SU-DHL-6 (cell line): ENCODE data around the gene GRIN3B.

Source experiments
- H2AFZ ChIP-seq: fragments of 200-600 bp; sonication (generic); 2 replicates; pipeline ENCODE4 v1.6.1; 2014; ENCODE audit warnings: low read depth, mild to moderate bottlenecking, moderate library complexity, mixed read lengths, antibody characterized with exemption, low read length; ENCODE audit not compliant: severe bottlenecking
- H3F3A ChIP-seq: fragments of 200-600 bp; shearing (Covaris generic); 2 replicates; pipeline ENCODE4 v1.6.0; 2016; ENCODE audit warnings: antibody characterized with exemption, mild to moderate bottlenecking; ENCODE audit not compliant: insufficient read depth
- H3K27ac ChIP-seq: fragments of 200-600 bp; sonication (generic); 2 replicates; pipeline ENCODE4 v1.5.1; 2016; ENCODE audit warnings: low read depth, mild to moderate bottlenecking, low read length, moderate library complexity, mixed read lengths
- H3K27me3 ChIP-seq: fragments of 200-600 bp; sonication (generic), shearing (Covaris generic); 2 replicates; pipeline ENCODE4 v1.6.0; 2014; ENCODE audit warnings: mild to moderate bottlenecking, low read length
- H3K36me3 ChIP-seq: fragments of 200-600 bp; sonication (generic); 2 replicates; pipeline ENCODE4 v1.6.1; 2014; ENCODE audit warnings: mild to moderate bottlenecking, low read length, mixed read lengths
- H3K4me2 ChIP-seq: fragments of 300-600, 200-600 bp; shearing (Covaris generic), sonication (generic); 2 replicates; pipeline ENCODE4 v1.6.0; 2014; ENCODE audit warnings: low read length, low read depth, mild to moderate bottlenecking; ENCODE audit not compliant: poor library complexity, severe bottlenecking
- H3K4me3 ChIP-seq: fragments of 200-600 bp; sonication (generic); 2 replicates; pipeline ENCODE4 v1.5.1; 2014; ENCODE audit warnings: antibody characterized with exemption, low read length, mild to moderate bottlenecking, mixed read lengths; ENCODE audit not compliant: insufficient read depth, poor library complexity, severe bottlenecking
- H3K79me2 ChIP-seq: fragments of 200-600 bp; sonication (generic); 2 replicates; pipeline ENCODE4 v1.6.1; 2014; ENCODE audit warnings: mild to moderate bottlenecking, low read length, moderate library complexity; ENCODE audit not compliant: insufficient read depth
- H3K9ac ChIP-seq: fragments of 200-600 bp; sonication (generic); 2 replicates; pipeline ENCODE4 v1.7.0; 2014; ENCODE audit warnings: mild to moderate bottlenecking, low read length
- H3K9me2 ChIP-seq: fragments of 200-600 bp; sonication (generic); replicated peaks from 2 replicates; pipeline ENCODE4 v1.6.1; 2014; ENCODE audit warnings: low read length; ENCODE audit not compliant: insufficient read depth
- H3K9me3 ChIP-seq: fragments of 200-600 bp; sonication (generic); 2 replicates; pipeline ENCODE4 v1.6.1; 2014; ENCODE audit warnings: low read length, mixed read lengths; ENCODE audit not compliant: insufficient read depth
- H4K20me1 ChIP-seq: fragments of 200-600 bp; sonication (generic); 2 replicates; pipeline ENCODE4 v1.6.1; 2014; ENCODE audit warnings: low read depth, mild to moderate bottlenecking, antibody characterized with exemption, low read length, moderate library complexity, mixed read lengths
- EZH2phosphoT487 ChIP-seq: fragments of 200-600 bp; sonication (generic), shearing (Covaris generic); conservative IDR thresholded peaks from 2 replicates; pipeline ENCODE4 v1.6.1; 2018; ENCODE audit warnings: mild to moderate bottlenecking, antibody characterized with exemption, low read length, moderate library complexity, mixed read lengths
- TF ChIP-seq, protein P1 (sequence below): fragments of 200-600 bp; sonication (generic); IDR thresholded peaks from one replicate; pipeline ENCODE4 v1.5.1; 2017; ENCODE audit warnings: antibody characterized with exemption, mild to moderate bottlenecking, low read length, moderate library complexity; ENCODE audit not compliant: insufficient read depth, poor library complexity, severe bottlenecking

Gene GRIN3B

DNA sequence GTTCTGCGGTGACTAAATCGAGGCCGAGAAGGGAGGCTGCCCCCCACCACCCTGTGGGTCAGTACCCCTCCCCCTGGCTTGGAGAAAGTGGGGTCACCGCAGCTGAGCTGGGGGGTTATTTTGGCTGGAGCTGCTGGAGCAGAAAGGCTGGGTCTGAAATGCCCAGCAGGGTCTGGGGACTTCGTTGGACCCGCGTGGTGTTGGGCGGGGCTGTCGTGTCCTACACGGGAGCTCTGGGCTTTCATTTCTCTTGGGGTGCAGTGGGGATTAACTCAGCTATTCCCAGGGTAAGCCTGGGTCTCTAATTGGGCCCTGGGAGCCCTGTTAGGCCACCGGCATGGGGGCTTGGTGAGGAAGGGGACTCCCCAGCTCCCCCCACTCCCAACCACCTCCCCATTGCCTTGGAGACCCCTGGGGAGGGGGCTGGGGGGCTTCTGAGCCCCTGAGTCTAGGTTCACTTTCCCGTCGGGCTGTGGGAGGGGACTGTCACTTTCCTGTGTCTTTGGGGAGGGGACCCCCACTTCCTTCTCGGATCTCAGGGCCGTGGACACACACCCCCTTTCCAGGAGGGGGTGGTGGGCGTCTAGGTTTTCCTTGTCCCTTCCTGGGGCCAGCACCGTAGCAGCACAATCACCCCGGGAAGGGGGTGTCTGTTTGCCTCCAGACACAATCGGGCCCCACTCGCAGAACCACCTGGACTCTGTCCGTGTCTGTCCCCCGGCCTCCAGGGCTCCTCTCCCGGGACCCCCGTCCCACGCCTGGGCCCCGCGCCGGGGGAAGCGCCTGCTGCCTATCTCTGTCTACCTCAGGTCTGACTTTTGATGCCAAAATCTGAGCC lies 26.3 kb upstream of the GRIN3B start:
- no peaks in the 10 kb centered on the region for H3K9me2 ChIP-seq
- H3K27ac ChIP-seq, result no peak overlapping the region
- no peak for TF ChIP-seq EZH2phosphoT487
- no peaks in the 10 kb centered on the region for H4K20me1 ChIP-seq
- H3F3A ChIP-seq, result no peaks in the 10 kb centered on the region
- no peak overlapping the region for H2AFZ ChIP-seq
- H3K27me3 ChIP-seq, result no peaks in the 10 kb centered on the region
- H3K9me3 ChIP-seq, result peaks cover 6% of the 10 kb centered on the region; the same call in 1 of the 2 replicates
- H3K4me3 ChIP-seq, result no peak overlapping the region
- no peaks in the 10 kb centered on the region for H3K36me3 ChIP-seq
- no peaks in the 10 kb centered on the region for H3K79me2 ChIP-seq
- H3K4me2 ChIP-seq, result no peak overlapping the region
- no peak overlapping the region for H3K9ac ChIP-seq

DNA sequence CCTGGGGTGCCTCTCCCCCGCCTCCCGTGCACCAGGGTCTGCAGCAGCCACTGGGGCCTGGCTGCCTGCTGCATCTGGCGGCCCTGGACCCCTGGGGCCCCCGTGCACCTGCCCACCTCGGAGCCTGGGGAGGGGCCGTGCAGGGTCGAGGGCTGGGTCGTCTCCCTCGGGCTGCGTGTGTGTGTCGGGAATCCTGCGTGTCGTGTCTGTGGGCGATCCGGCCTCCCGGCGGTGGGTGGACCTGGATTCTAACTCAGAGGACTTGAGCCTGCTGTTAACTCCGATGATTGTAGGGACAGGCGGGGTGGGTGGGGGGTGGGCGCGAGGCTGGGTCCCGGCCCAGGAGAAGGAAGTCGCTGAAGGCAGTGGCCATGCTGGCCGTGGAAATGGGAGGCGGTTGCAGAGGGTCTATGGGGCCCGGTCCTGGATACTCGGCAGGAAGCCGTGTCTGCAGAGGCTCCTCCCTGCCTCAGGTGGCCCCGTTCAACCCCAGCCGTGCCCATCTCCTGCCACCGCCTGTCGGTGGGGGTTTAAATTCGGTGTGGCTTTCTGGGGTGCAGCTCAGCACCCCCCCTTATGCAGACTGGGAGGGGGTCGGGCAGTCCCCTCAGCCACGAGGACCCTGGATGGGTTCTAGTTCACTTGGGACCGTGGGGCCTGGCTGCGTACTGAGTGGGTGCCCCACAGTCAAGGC lies 25.5 kb upstream of the GRIN3B start:
- H3K9ac ChIP-seq, result no peak overlapping the region
- H3K4me3 ChIP-seq, result no peak overlapping the region
- H3K9me3 ChIP-seq, result peaks cover 6% of the 10 kb centered on the region; the same call in 1 of the 2 replicates
- H2AFZ ChIP-seq, result no peak overlapping the region
- no peaks in the 10 kb centered on the region for H3K9me2 ChIP-seq
- no peak for TF ChIP-seq EZH2phosphoT487
- TF ChIP-seq, protein P1, sequence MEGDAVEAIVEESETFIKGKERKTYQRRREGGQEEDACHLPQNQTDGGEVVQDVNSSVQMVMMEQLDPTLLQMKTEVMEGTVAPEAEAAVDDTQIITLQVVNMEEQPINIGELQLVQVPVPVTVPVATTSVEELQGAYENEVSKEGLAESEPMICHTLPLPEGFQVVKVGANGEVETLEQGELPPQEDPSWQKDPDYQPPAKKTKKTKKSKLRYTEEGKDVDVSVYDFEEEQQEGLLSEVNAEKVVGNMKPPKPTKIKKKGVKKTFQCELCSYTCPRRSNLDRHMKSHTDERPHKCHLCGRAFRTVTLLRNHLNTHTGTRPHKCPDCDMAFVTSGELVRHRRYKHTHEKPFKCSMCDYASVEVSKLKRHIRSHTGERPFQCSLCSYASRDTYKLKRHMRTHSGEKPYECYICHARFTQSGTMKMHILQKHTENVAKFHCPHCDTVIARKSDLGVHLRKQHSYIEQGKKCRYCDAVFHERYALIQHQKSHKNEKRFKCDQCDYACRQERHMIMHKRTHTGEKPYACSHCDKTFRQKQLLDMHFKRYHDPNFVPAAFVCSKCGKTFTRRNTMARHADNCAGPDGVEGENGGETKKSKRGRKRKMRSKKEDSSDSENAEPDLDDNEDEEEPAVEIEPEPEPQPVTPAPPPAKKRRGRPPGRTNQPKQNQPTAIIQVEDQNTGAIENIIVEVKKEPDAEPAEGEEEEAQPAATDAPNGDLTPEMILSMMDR, result no peak
- H3K79me2 ChIP-seq, result no peaks in the 10 kb centered on the region
- no peak overlapping the region for H3K4me2 ChIP-seq
- no peaks in the 10 kb centered on the region for H3K36me3 ChIP-seq
- no peaks in the 10 kb centered on the region for H3F3A ChIP-seq
- H3K27me3 ChIP-seq, result no peaks in the 10 kb centered on the region
- H4K20me1 ChIP-seq, result no peaks in the 10 kb centered on the region
- no peak overlapping the region for H3K27ac ChIP-seq

DNA sequence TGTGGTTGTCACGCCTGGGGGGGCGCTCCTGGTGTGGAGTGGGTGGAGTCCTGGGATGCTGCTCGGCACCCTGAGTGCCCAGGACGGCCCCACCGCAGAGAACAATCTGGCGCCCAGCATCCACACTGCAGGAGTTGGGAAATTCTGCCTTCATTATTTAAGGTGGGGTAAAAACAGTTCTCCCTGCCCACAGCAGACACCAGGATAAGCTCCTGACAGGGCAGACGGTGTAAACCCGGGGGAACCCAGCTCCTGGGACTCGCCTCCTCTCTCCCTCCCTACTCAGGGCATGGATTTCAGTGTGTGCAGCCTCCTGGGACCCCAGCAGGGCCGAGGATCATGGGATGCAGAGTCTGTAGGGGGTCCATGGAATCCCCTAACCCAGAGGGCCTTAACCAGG lies 23.7 kb upstream of the GRIN3B start:
- Histone ChIP-seq H3K9ac (no peak overlapping the region), H2AFZ (no peak overlapping the region), H3K79me2 (no peaks in the 10 kb centered on the region), H3K9me3 (no peaks in the 10 kb centered on the region), H4K20me1 (no peaks in the 10 kb centered on the region), H3K27ac (no peak overlapping the region), H3K4me2 (no peak overlapping the region), H3K27me3 (no peaks in the 10 kb centered on the region), H3K9me2 (no peaks in the 10 kb centered on the region), H3F3A (no peaks in the 10 kb centered on the region), H3K4me3 (no peak overlapping the region), H3K36me3 (no peaks in the 10 kb centered on the region)
- no peak for TF ChIP-seq EZH2phosphoT487
- TF ChIP-seq, protein P1, result no peak

DNA sequence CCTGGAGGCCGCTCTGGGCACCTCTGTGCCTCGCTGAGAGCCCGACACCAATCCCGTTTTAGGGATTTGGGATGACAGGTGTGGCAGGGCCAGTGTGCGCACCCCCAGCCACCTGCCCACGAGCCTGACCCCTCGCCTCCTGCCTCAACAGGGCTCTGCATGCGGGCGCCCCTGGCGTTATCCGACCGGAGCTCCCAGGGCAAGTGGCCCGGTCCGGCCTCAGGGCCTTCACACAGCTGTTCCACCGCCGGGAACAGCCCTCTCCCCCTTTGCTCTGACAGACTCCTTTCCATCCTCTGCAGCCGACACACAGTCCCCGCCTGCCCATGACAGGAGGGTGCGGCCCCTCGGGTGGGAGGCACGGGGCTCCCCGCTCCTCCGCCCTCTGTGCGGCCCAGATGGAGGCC lies 23.2 kb upstream of the GRIN3B start:
- Histone ChIP-seq H3K79me2 (no peaks in the 10 kb centered on the region), H3K27ac (no peak overlapping the region), H3K4me3 (no peak overlapping the region), H3K9me2 (no peaks in the 10 kb centered on the region), H3K27me3 (no peaks in the 10 kb centered on the region), H3F3A (no peaks in the 10 kb centered on the region), H2AFZ (no peak overlapping the region), H4K20me1 (no peaks in the 10 kb centered on the region), H3K36me3 (no peaks in the 10 kb centered on the region), H3K9me3 (no peaks in the 10 kb centered on the region), H3K9ac (no peak overlapping the region), H3K4me2 (no peak overlapping the region)
- no peak for TF ChIP-seq EZH2phosphoT487
- TF ChIP-seq, protein P1, result no peak
